GM19324 (cell line): ENCODE measurements around the gene C4BPB.

ENCODE experiments used
- ATAC-seq: cut with Tn5 transposase; IDR thresholded peaks from one replicate; pipeline ENCODE4 v1.9.1; 2021; ENCODE audit warnings: mild to moderate bottlenecking, moderate library complexity; ENCODE audit not compliant: unreplicated experiment, low FRiP score

C4BPB gene

GRCh38 chr1:207130252-207131036 lies 41.8 kb downstream of the C4BPB start:
- no peak for ATAC-seq

- ATAC-seq: no peak
Measured at GRCh38 chr1:207131163-207131562, 42.5 kb downstream of the C4BPB start.

GRCh38 chr1:207134581-207134980 lies 45.9 kb downstream of the C4BPB start:
- no peak for ATAC-seq

GRCh38 chr1:207139616-207140015 lies 51.0 kb downstream of the C4BPB start:
- ATAC-seq: no peak

GRCh38 chr1:207140536-207140935 lies 51.9 kb downstream of the C4BPB start:
- ATAC-seq: no peak

GRCh38 chr1:207145401-207146058 lies 56.9 kb downstream of the C4BPB start:
- ATAC-seq: no peak
